Fibroblast of skin of back (primary cell): Measurements from ENCODE around the gene SUGP2.
"Not testable (repeated sequence)": the region's sequence is repeated elsewhere in the genome, so short reads cannot be mapped to it uniquely, and the experiment has no call there.

Experiments
- DNase-seq: peaks from one replicate; pipeline ENCODE4 v3.0.0-alpha.2; 2013

Gene SUGP2

GRCh38 chr19:19031891-19032290 lies 1.4 kb downstream of the SUGP2 start:
- DNase-seq = no peak

DNA sequence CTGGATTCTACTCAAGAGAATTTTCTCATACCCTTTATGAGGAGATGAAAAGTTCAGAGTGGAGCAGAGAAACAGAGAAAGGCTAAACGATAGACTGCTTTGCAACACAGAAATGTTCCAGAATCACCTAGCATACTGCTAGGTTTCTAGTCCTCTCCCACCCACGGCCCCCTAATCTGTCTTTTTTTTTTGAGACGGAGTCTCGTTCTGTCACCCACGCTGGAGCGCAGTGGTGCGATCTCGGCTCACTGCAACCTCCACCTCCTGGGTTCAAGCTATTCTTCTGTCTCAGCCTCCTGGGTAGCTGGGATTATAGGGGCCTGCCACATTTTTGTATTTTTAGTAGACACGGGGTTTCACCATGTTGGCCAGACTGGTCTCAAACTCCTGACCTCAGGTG lies 4.8 kb downstream of the SUGP2 start:
- no peak for DNase-seq

GRCh38 chr19:19027228-19027627 lies 6.1 kb downstream of the SUGP2 start:
- no peak for DNase-seq

DNA sequence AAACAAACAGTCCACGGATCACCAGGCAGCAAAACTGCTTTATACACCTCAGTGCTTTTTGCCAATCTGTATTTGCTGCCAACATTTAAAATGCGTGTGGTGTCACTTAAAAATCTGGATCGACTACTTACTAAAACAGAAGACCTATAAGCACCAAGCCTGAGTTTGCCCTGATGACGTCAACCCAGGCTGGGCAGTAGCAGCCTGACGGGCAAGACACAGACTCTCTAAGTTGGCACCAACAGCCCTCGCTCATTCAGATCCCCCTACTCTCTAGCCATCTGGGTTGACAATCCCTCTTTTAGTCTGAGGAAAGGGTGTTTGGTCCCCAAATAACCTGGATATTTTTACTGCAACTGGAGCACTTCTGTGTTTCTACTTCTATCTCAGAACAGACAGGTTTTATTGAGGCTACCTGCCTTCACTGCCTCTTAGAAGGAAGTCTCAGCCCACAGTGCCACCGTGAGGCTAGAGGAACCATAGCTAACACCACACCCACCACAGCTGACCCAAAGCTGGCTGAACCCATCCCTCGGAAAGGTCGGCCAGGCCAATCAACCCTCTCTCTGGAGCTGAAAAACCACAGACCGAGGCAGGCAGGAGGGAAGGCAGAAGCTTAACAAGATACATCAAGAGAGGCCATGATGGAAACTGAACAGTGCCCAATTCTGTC lies 6.9 kb downstream of the SUGP2 start:
- DNase-seq = no peak

DNA sequence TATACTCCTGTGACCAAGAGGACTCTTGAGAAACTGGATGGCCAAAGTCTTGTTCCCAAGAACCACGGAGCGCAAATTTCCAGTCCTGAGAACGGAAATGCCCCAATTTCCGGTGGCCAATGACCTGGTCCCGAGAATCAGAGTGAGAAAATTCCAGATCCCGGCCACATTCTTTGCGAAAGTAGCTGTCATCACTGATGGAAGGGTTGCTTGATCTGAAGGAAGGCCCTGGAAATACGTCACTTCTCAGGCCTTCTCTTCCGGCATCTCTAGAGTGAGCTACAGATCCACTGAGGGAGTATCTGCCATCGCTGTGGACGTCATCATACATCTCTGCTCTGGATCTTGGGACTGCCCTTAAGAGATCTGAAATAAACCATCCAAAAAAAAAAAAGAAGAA lies 7.5 kb downstream of the SUGP2 start:
- DNase-seq = no peak

- not testable (repeated sequence) for DNase-seq
Measured at GRCh38 chr19:19023376-19023775, 9.9 kb downstream of the SUGP2 start.

DNA sequence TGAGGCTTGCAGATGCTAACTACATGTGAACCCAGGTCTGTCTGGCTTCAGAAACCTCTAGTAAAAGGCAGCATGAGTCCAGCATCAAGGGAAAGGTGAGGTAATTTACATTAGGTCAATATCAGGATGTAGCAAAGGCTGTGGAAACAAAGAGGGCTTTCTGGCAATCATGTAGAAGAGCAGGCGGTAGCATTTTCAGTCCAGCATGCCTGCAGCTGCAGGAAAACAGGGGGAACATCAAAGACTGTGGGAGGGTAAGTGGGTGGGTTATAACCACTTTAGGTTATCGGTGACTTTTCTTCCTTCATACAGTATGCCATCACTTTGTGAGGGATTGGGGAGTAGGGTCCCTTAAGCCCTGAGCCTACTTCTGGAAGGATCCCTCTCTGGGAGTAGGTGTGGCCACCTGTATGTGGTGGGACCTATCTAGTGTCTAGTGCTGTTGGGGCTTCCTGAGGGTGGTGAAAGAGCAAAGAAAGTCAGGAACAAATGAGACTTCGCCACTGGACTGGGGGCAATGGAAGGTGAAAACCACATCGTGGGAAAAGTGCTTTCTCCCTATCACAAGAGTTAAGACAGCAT lies 10.8 kb downstream of the SUGP2 start:
- no peak for DNase-seq

DNA sequence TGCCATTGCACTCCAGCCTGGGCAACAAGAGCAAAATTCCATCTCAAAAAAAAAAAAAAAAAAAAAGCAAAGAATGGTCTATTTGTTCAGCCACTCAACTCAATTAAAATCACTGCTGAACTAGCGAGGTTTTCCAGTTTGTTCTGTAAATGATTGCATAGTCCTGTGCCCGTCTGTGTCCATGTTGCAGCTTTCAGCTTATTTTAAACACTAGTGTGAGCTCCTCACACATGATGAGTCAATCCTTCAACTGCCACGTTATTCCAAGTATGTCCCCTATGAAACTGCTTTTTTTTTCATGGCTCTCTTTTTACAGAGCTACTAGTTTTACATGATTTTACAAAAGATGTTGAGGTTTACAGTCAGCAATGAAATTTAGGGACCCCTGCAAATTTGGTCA lies 12.2 kb downstream of the SUGP2 start:
- DNase-seq = peak; percentile 75

DNA sequence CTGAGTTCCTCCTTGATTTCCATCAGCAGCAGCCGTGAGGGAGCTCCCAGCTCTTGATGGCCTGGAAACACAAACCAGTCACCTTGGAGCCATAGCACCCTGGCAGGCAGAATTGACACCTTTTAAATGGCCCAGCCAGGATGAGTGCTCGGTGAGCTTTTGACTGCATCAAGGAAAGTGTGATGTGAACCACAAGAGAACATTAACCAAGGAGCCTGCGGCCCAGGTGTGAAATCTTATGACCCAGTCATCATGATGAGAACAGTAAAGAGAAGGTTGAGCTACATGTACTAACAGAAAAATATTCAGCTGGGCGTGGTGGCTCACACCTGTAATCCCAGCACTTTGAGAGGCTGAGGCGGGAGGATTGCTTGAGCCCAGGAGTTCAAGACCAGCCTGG lies 22.8 kb downstream of the SUGP2 start:
- no peak for DNase-seq

DNA sequence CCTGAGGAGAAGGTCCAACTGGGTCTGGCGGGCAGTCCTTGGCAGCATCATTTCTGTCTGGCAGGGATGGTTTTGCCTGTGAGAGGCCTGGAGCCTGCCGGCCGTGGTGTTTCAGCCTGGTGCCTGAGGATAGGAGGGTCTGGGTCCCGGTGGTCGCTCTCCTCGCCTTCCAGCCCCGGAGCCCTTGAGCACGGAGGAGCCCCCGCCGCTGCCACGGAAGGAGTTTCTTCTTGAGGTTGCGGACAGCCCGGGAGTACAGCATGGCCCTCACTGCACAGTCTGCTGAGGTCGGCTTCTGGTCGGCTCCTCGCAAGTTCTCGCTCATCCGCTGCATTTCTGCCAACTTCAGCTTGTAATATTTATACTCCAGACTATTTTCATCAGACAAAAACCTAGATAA lies 23.4 kb downstream of the SUGP2 start:
- no peak for DNase-seq

GRCh38 chr19:19006213-19006612 lies 27.1 kb downstream of the SUGP2 start:
- DNase-seq = no peak

DNA sequence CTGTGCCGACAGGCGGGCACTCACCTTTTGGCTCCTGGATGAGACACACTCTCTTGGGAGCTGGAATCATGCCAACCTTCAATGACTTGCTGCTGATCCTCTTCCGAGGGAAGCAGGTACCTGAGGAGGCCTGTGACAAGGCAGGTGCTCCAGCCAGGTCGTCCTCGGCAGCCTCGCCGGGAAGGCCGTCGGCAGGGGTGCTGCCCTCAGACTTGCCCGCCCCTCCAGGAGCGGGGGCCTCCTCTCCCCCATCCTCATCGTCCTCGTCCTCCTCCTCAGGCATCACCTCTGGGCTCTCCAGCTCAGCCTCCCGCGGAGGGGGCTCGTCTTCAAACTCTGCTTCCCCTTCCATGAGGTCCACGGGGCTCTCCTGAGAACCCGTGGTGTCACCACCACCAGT lies 29.2 kb downstream of the SUGP2 start:
- no peak for DNase-seq

DNA sequence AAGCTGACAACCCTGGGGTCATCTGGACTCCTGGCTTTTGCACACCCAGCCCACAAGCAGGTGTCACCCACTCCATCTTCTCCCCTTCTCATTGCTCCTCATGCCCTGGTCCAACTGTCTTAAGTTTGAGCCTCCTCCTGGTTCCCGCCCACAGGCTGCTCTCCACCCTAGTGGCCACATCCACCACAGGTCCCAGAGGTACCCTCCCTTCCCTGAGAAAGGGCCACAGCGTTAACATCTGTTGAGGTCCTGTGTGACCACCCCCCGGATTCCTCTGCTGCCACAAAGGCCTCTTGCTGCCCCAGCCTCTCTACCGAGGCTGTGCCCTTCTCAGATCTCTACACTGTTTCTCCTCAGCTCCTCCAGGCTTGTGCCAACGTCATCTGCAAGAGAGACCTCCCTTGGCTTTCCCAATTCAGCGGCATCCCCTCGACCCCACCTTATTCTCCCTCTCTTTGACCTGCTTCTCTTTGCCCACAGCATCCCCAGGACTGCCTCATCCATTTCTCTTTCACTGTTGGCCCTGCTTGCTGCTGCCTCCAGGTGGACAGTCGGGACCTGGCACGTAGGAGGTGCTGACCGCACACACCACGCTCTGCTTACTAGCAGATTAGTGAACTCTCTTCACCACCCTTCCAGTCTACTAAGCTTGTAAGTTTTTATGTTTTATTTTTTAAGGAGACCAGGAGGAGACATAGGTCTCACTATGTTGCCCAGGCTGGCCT lies 33.3 kb downstream of the SUGP2 start:
- no peak for DNase-seq

DNA sequence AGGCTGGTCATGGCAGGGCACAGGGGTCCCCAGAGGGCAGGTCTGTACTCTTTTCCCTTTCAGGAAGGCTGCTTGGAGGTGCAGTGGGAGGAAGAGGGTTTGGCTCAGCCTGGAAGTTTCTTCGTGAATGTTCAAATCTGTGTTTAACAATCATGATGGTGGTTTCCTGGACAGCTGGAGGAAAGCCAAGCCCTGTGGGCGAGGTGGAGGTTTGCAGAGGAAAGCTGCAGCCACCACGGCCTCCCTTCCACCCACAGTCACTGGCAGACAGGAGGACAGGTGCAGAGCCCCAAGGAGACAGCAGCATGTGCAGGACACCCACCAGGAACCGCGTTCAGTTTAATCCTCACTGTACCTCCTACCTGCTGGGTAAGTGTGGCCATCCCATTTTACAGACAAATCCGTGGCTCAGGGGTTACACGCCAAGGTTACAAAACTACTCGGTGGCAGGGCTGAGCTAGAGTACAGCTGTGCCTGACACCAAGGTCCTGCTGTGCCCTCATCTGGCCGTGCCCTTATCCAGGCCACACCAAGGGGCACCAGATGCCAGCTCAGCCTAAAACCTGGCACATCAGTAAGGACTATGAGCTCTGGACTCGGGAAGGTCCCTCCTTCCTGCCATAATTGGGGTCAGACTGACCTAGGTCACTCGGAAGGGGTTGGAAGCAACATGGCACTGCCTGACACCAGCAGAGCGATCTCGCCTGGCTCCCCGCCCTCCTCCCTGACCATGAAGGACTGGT lies 34.1 kb downstream of the SUGP2 start:
- DNase-seq = no peak

DNA sequence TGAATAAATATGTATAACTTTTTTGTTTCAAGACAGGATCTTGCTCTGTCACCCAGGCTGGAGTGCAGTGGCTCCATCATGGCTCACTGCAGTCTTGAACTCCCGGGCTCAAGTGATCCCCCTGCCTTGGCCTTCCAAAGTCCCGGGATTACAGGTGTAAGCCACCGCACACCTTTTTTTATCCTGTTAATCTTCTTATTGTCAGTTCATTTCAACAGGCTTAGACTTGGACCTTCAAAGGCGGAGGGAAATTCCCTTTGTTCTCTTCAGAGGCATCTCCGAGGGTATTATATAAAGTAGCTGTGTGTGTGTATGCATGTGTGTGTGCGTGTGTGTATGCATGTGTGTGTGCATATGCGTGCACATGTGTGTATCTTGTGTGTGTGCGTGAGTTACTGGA lies 35.0 kb downstream of the SUGP2 start:
- no peak for DNase-seq

- DNase-seq = no peak
Measured at GRCh38 chr19:18996796-18997394, 36.4 kb downstream of the SUGP2 start.

DNA sequence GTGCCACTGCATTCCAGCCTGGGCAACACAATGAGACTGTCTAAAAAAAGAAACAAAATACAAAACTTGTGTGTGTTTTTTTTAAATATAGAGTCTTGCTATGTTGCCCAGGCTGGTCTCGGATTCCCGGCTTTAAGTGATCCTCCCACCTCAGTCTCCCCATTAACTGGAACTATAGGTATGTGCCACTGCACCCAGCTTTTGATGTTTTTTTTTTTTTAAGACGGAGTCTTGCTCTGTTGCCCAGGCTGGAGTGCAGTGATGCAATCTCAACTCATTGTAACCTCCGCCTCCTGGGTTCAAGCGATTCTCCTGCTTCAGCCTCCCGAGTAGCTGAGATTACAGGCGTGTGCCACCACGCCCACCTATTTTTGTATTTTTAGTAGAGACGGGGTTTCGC lies 37.0 kb downstream of the SUGP2 start:
- DNase-seq = no peak

- peak; percentile 79 for DNase-seq
Measured at GRCh38 chr19:18995804-18996241, 37.5 kb downstream of the SUGP2 start.

GRCh38 chr19:18993115-18993514 lies 40.2 kb downstream of the SUGP2 start:
- no peak for DNase-seq

- no peak for DNase-seq
Measured at GRCh38 chr19:18992696-18993095, 40.6 kb downstream of the SUGP2 start.

GRCh38 chr19:18991468-18991867 lies 41.8 kb downstream of the SUGP2 start:
- no peak for DNase-seq

- no peak for DNase-seq
Measured at GRCh38 chr19:18991006-18991405, 42.3 kb downstream of the SUGP2 start.

- no peak for DNase-seq
Measured at GRCh38 chr19:18990128-18990708, 43.1 kb downstream of the SUGP2 start.
